GM18867 (cell line): ENCODE results near the gene SMIM38.
"Not testable (repeated sequence)": the region's sequence is repeated elsewhere in the genome, so short reads cannot be mapped to it uniquely, and the experiment has no call there.

Experiments
- ATAC-seq: cut with Tn5 transposase; IDR thresholded peaks from one replicate; pipeline ENCODE4 v1.9.1; 2021; ENCODE audit warnings: mild to moderate bottlenecking, moderate library complexity; ENCODE audit not compliant: unreplicated experiment

Gene SMIM38

DNA sequence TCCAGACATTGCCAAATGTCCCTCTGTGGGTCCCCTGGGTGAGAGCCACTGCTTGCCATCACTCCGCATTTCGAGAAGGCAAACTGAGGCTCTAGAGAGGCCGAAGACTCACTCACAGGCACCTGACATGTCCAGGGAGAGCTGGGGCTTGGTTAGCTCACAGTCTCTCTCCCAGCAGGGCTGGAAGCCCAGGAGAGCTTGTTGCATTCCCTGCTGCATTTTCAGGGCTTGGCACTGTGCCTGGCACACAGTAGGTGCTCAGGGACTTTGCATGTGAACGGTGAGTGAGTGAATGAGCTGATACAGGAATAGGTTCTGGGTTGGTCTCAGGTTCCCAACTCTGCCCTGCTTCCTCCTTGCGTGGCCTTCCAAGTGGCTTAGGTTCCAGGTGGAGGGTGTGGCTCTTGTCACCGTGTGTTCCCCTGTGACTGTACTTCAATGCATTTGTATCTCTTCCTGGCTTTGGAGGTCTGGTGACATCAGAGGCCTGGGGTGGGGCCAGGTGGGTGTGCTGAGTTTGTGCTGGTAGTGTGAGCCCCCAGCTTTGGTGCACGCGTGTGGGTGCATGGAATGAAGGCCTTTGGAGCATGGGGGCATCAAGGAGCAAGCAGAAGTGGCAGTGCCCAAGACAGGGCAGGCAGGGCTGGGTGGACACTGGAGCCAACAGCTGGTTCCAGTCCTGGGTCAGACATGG is 18.4 kb upstream of the SMIM38 start:
- no peak for ATAC-seq

DNA sequence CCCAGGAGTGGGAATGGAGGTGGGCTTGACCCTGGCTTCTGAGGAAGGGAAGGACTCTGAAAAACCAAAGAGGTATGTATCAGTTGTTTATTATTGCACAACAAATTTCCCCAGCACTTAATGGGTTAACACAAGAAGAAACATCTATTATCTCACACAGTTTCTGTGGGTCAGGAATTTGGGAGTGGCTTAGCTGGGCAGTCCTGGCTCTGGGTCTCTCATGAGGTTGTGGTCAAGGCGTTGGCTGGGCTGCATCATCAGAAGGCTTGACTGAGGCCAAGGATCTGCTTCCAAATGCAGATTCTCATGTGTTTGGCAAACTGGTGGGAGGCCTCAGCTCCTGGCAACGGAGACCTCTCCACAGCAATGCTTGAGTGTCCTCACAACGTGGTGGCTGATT is 17.5 kb upstream of the SMIM38 start:
- ATAC-seq: no peak

DNA sequence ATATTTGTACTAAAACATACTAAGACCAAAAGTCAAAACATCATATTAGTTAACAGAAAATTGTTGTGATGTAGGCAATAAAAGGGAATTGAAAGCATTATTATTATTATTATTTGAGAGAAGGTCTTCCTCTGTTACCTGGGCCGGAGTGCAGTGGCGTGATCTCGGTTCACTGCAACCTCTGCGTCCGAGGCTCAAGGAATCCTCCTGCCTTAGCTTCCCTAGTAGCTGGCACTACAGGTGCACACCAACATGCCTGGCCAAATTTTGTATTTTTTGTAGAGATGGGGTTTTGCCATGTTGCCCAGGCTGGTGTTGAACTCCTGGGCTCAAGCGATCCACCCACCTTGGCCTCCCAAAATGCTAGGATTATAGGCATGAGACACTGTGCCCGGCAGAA is 15.6 kb upstream of the SMIM38 start:
- ATAC-seq: not testable (repeated sequence)

DNA sequence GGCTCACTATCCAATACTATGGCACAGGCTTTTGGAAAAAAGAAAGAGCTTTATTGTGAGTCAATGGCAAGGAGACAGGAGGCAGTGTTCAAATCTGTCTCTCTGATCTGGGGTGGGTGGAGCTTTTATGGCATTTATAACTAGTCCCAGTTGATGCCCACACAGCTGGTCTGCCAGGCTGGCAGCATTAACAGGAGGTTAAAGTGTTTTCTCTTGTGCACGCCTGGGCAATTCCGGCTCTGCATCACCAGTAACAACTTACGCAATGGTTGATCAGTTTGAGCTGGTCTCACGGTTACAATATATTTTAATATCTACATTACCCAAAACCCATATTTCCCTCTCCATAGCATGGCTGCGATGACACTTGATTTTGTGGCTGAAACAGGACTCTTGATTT is 15.1 kb upstream of the SMIM38 start:
- no peak for ATAC-seq

DNA sequence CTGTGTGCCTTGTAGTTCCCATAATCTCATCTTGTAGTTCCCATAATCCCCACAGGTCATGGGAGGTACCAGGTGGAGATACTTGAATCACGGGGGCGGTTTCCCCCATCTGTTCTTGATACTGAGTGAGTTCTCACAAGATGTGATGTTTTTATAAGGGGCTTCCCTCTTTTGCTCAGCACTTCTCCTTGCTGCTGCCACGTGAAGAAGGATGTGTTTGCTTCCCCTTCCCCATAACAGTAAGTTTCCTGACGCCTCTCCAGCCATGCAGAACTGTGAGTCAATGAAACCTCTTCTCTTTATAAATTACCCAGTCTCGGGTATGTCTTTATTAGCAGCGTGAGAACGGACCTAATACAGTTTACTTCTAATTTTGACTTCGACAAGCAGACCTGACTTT is 14.0 kb upstream of the SMIM38 start:
- no peak for ATAC-seq

DNA sequence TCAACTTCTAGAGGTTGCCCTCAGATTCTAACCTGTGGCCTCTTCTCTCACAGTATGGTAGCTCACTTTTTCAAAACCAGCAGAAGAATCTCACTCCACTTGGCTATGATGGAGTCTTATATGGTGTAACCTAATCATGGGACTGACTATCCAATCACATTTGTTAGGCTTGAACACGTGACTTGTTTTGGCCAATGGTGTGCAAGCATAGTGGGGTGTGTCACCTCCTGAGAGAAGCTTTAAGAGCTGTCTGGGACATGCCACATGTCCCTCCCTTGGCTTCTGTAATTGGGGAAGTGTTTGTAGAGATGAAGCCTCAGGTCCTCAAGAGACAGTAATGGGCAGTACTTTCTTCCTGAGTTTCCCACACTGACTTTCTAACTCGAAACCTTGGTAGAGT is 12.8 kb upstream of the SMIM38 start:
- ATAC-seq: no peak

DNA sequence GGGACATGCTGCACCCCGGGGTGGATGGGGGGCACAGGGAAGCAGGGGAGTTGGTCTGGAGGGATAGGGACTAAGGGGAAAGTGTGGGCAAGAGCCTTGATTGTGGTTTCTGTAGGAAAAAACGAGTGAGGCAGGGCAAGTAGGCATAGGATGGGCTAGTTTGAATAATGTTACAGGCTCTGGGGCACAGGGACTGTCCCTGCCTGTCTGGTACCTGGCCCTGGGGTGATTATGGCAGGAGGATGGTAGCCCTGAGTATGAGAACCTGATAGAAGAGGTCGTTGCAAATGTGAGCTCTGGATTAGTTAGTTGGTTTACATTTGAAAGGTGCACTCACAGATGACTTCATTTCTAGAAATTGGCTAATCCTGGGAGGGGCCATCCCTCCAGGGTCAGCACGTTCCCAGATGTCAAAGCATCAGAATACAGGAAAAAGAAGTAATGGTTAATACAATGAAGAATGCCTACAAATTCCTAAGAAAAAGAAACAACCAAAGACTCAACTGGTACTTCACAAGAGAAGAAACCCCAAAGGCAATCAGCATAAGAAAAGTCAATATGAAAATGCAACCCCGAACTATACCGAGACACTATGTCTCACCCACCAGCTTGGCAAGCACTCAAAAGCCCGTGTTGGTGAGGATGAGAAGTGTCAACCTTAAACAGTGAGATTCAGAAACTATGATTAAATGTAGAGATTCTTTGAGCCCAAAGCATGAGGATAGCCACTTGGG is 11.3 kb upstream of the SMIM38 start:
- no peak for ATAC-seq

DNA sequence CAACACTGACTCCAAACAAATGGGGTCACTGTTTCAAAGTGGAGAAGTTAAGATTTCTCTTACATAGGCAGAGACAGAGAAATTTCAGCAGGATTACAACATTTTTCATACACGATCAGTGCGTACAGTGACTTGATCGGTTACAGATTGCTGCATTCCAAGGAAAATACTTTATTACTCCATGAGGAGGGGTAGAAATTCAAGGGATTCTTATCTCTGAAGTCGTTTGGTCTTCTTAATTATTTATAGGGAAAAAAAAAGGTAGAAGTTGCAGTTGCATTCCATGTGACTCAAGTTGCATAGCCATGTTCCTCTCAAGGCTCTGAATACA is 10.7 kb upstream of the SMIM38 start:
- ATAC-seq: no peak

DNA sequence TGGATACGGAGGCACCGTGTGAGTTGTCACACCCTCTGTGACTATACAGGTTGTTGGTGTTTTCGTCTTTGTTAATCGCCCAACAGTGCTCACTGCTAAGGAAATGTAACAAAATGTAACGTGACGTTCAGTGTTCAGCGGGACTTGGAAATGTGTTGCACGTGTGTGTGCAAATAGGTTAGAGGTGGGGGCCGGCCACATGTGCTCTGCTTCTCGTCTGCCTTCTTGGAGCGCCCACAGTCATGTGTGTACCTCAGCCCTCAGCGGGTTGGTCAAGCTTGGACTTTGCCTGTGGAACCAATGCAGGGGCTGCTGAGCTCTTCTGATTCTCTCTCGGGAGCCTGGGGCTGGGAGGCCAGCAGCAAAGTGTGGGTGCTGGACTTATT is 7.4 kb upstream of the SMIM38 start:
- ATAC-seq: no peak

DNA sequence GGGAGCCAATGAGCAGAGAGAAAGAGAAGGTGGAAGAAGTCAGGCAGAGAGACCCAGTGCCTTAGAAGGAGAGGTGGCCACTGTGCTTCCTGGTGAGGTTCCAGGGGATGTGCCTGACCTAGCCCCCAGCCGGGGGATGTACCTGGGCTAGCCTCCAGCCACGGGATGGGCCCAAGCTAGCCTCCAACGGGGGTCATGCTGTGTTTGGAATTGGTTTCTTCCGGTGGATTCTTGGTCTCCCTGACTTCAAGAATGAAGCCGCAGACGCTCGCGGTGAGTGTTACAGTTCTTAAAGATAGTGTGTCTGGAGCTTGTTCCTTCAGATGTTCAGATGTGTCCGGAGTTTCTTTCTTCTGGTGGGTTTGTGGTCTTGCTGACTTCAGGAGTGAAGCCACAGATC is 6.9 kb upstream of the SMIM38 start:
- no peak for ATAC-seq

DNA sequence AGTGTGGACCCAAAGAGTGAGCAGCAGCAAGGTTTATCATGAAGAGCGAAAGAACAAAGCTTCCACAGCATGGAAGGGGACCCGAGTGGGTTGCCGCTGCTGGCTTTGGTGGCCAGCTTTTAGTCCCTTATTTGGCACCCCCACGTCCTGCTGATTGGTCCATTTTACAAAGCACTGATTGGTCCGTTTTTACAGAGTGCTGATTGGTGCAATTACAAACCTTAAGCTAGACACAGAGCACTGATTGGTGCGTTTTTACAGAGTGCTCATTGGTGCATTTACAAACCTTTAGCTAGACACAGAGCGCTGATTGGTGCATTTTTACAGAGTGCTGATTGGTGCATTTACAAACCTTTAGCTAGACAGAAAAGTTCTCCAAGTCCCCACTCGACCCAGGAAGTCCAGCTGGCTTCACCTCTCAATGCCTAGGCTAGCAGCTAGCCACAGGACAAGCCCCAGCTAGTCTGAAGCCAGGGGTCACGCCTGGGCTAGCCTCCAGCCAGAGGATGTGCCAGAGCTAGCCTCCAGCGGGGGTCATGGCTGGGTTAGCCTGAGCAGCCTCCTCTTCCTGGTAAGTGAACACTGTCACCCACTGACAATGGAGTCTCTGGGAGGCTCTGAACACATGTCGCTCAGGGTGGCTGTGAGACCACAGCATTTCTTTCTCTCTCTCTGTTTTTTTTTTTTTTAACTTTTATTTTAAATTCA is 6.2 kb upstream of the SMIM38 start:
- not testable (repeated sequence) for ATAC-seq

DNA sequence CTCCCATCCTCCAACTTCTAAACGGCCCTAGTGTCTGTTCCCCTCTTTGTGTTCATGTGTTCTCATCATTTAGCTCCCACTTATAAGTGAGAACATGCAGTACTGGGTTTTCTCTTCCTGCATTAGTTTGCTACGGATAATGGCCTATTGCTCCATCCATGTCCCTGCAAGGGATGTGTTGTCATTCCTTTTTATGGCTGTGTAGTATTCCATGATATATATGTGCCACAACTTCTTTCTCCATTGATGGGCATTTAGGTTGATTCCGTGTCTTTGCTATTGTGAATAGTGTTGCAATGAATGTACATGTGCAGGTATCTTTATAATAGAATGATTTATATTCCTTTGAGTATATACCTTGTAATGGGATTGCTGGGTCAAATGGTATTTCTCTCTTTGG is 5.6 kb upstream of the SMIM38 start:
- no peak for ATAC-seq

DNA sequence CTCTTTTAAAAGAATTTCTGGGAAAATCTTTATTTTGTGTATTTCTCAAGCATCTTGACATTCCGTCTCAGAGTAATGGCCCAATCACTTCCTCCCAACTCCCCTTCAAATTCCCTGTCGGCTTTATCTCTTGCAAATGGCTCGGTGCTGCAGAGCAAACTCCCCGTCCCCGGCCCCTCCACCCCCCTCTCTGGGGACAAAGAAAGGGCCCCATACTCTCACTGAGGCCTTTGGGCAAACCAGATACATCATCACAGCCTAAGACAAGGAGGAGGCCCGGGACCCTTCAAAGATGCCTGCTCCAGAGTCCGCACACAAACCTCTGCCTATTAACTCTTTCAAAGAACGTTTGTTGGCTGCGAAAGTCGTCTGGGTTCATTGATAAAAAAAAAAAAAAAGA is 3.9 kb upstream of the SMIM38 start:
- no peak for ATAC-seq

DNA sequence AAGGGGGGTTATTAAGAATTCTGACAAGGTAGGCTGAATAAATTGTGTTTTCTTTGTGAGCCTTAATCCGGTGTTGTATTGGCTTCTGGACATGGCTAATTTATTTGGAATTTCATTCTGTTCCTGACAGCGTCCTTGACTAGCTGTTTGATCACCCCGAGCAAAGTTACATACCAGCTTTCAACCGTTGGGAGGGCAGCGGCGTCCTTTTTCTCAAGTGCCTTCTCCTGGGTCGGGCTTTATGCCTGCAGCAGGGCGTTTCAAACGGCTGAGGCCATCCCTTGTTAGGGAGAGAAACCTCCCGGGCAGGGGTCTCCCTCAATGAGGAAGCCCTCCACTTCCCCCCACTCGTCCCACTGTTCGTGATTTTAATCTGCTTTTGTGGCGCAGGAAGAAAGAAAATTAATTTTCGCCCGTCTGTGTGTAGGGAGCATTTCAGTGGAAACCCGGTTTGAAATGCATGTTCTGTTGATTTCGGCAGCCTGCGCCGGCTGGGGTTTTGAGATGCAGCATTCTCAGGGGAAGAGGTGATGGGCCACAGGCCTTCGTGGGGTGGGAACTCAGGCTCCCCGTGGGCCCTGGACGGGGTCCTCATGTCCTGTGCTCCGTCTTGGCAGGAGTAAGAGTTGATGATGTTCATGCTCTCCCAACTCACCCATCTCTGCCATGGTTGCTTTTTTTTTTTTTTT is 2.9 kb upstream of the SMIM38 start:
- no peak for ATAC-seq

DNA sequence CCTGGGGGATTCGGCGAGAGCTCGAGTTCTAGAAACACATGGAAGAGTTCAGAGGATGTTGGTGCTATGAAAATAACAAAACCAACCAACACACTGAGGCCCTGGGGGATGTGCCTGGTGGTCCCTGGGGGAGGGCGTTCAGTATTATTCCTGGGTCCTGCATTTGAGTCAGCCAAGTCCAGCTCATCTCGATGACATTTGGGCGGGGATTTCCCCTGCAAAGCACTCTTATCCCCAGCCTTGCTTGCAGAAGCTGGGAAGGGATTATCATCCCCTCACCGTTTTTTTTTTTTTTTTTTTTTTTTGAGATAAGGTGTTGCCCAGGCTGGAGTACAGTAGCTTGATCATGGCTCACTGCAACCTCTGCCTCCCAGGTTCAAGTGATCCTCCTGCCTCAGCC is 2.1 kb upstream of the SMIM38 start:
- ATAC-seq: no peak

DNA sequence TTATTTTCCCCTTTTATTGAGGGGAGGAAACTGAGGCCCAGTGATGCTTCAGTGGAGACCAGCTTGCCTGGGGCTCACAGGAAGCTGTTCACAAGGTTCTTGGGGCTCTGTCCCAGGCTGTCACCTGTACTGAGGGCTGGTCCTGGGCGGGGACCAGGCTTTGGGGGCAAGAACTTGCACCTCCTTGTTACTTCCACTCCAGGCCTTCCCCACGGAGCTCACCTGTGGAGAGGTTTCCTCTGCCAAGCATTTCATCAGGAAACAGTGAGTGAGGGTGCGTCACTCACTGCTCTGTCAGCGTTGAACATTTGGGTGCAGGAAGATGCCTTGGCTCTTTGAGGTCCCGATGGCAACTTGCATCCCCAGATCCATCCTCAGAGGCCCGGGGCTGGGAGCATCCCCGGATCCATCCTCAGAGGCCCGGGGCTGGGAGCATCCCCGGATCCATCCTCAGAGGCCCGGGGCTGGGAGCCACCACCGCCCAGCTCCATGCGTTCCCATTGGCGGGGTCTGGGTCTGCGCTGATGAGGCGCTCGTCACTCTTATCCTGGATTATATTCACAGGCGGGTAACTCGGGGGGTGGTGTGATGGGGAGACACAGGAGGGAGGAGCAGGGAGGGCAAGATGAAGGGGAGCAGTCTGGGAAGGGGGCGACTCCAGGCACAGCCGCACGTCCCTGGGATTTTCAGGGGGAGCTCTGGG is 1.4 kb upstream of the SMIM38 start:
- ATAC-seq: no peak

DNA sequence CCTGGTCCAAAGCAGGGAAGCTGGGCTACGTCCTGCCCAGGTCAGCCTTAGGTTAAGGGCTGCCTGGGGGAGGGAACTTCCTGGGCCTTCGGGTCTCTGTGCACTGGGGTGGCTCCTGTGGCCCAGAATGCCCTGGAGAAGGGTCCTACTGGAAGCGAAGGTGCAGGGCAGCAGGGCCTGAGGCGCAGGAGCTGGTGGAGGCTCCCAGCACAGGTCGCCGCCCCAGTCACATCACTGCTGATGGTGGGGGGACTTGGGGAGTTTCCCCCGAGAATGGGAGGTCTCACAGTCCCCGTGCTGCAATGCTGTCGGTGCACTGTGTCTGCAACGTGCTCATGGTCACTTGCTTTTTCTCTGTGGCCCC is 815 bp upstream of the SMIM38 start:
- no peak for ATAC-seq

DNA sequence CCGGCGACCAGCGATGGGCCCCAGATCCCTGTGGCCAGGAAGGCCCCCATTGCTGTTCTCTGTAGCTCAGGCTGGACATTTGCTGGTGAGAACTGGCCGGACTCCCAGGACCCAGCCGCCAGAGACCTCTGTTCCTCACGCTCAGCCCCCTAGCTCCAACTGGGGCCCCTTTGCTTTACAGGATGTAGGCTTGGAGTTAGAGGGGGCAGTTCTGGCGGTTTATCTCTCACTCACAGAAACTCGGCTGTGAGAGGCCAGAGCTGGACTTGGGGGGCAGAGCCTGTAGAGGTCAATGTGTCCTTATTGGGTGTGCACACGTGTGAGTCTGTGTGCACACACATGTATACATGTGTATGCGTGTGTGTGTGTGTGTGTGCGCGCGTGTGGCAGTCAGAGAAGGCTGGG is 502 bp downstream of the SMIM38 start:
- ATAC-seq: no peak

DNA sequence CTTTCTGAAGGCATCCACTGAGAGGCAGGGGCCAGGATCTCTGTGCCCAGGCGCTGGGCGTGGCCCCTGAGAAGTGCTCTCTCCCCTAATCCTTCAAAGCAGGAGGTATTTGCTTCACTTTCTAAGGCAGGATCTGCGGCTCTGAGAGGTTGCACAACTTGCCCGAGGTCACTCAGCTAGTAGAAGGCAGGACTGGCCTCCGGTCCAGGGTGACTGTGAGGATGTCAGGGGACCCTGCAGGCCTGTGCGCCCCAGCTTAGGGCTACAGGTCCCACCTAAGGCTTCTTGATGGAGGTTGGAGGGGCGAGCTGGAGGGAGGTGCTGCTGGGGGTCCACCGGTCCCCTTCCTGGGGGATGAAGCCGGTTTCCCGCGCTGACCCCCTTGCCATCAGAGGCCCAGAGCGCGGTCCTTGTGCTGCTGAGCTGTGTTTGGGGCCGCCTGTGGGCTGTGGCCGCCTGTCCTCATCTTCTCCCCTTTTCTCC is 979 bp downstream of the SMIM38 start:
- ATAC-seq: no peak

DNA sequence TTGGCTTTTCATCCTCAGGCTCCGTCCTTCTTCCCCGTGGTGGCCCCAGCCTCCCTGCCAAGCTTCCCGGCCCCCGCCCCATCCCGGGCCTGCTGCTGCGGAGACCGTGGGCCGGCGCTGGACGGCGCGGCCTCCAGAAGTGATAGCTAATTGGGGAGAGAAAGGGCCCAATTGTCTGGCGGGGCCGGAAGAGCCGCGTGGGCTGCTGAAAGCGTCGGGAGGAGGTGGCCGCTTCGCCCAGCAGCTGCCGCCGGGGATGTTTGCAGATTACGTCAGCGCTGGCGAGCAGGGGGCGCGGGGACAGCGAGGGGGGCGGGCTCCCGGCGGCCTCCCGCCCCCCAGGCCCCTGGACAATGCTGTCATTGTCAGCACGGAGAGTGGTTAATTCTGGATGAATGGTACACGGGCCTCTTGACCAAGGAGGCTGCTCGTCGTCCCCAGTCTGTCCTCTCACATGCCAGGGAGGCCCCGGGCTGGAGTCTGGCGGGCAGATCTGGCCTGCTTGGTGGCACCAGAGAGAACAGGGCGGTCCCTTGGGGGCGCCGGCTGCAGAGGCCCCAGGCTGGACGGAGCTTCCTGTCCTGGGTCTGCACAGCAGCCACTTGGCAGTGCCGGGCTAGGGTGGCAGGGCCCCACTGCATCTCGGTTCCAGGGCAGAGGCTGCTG is 1.6 kb downstream of the SMIM38 start:
- no peak for ATAC-seq

DNA sequence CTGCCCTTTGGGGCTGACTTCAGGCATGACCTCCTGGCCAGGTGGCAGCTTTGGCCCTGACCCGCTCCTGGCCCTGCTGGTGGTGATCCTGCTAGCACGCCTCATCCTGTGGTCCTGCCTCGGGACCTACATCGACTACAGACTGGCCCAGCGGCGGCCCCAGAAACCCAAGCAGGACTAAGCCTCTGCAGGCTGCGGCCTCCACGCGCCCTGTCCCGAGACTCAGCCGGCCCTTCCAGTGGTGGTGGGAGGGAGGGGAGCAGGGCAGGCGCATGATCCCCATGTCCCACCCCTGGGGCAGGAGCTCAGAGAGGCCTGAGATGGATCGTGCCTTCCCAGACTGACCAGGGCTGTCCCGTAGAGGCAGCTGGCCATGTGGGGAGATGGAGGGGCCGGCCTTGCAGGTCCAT is 2.1 kb downstream of the SMIM38 start:
- ATAC-seq: no peak
